Hepatocyte (in vitro differentiated cells): Measurements from ENCODE around the gene CHAMP1. TPM values are rescaled to one million over a fixed set of nuclear protein-coding genes. Genes with fewer than 3 reads are reported as not detected.

Experiments used
- DNase-seq: peaks from one replicate; pipeline ENCODE4 v3.0.0-alpha.2; 2016; ENCODE audit warnings: low spot score
- H2AFZ ChIP-seq: fragments of 200-600 bp; sonication (generic); 2 replicates; pipeline ENCODE4 v1.6.0; 2016; ENCODE audit warnings: antibody characterized with exemption, mild to moderate bottlenecking
- H3K27ac ChIP-seq: fragments of 200-600 bp; sonication (generic); 2 replicates; pipeline ENCODE4 v1.5.1; 2016; ENCODE audit warnings: mild to moderate bottlenecking
- H3K27me3 ChIP-seq: fragments of 200-600 bp; sonication (generic); 2 replicates; pipeline ENCODE4 v1.6.1; 2016
- H3K36me3 ChIP-seq: fragments of 200-600 bp; sonication (generic); replicated peaks from 2 replicates; pipeline ENCODE4 v1.5.1; 2016; ENCODE audit warnings: low read depth; ENCODE audit not compliant: insufficient read depth
- H3K4me1 ChIP-seq: fragments of 200-600 bp; sonication (generic); 2 replicates; pipeline ENCODE4 v1.5.1; 2016; ENCODE audit warnings: mild to moderate bottlenecking, moderate library complexity; ENCODE audit not compliant: insufficient read depth
- H3K4me2 ChIP-seq: fragments of 200-600 bp; sonication (generic); 2 replicates; pipeline ENCODE4 v1.6.0; 2016
- H3K4me3 ChIP-seq: fragments of 200-600 bp; sonication (generic); 2 replicates; pipeline ENCODE4 v1.5.1; 2016; ENCODE audit warnings: mild to moderate bottlenecking
- H3K79me2 ChIP-seq: fragments of 200-600 bp; sonication (generic); 2 replicates; pipeline ENCODE4 v1.6.0; 2017; ENCODE audit warnings: mild to moderate bottlenecking
- H3K9me2 ChIP-seq: fragments of 200-600 bp; sonication (generic); replicated peaks from 2 replicates; pipeline ENCODE4 v1.6.0; 2017; ENCODE audit warnings: mild to moderate bottlenecking; ENCODE audit not compliant: insufficient read depth
- H3K9me3 ChIP-seq: fragments of 200-600 bp; sonication (generic); 2 replicates; pipeline ENCODE4 v1.5.1; 2016; ENCODE audit warnings: low read depth, mild to moderate bottlenecking
- H4K20me1 ChIP-seq: fragments of 200-600 bp; sonication (generic); 2 replicates; pipeline ENCODE4 v1.6.0; 2016; ENCODE audit warnings: mild to moderate bottlenecking; ENCODE audit not compliant: insufficient read depth, poor library complexity, severe bottlenecking
- CTCF ChIP-seq: fragments of 200-600 bp; sonication (generic); IDR thresholded peaks from 2 replicates; pipeline ENCODE4 v1.5.1; 2016; ENCODE audit warnings: antibody characterized with exemption, mild to moderate bottlenecking; ENCODE audit not compliant: poor library complexity
- EZH2 ChIP-seq: fragments of 200-600 bp; sonication (generic); IDR thresholded peaks from 2 replicates; pipeline ENCODE4 v1.6.1; 2016; ENCODE audit warnings: antibody characterized with exemption, mild to moderate bottlenecking, borderline replicate concordance
- EZH2phosphoT487 ChIP-seq: fragments of 200-600 bp; sonication (generic); IDR thresholded peaks from one replicate; pipeline ENCODE4 v1.6.1; 2018; ENCODE audit warnings: antibody characterized with exemption, mild to moderate bottlenecking, low read depth, moderate library complexity; ENCODE audit not compliant: unreplicated experiment, severe bottlenecking
- WGBS: methylation state at CpG from one replicate; pipeline ENCODE4 v1.1.6; 2016; ENCODE audit warnings: low lambda C conversion rate; ENCODE audit errors: missing lambda C conversion rate; 5-methylcytosine and 5-hydroxymethylcytosine counted together
- polyA plus RNA-seq: library from polyadenylated mRNA; unstranded; fragments of >200 nt; fragmentation: Nextera tagmentation; extraction: Ambion mirVana; gene quantifications from 2 replicates; pipeline ENCODE4 v1.2.1, GENCODE V29; 2016
- total RNA-seq: library from RNA; depleted of rRNA; stranded (reverse); fragments of >200 nt; gene quantifications from 2 replicates; pipeline ENCODE4 v1.2.3, GENCODE V29; 2014

CHAMP1 gene
- total and polyA plus RNA-seq, 2 experiments from 2014 or later: 6.6 to 12.8 TPM

- WGBS: 95% methylated on average over 7 of the region's 7 CpGs
- Histone ChIP-seq H3K4me1 (peaks cover 9% of the 10 kb centered on the region), H3K4me2 (no peak overlapping the region), H3K27ac (no peak overlapping the region), H3K9me3 (no peaks in the 10 kb centered on the region), H3K27me3 (no peaks in the 10 kb centered on the region), H3K9me2 (no peaks in the 10 kb centered on the region), H3K4me3 (no peak overlapping the region), H2AFZ (no peak overlapping the region), H3K36me3 (peaks cover 4% of the 10 kb centered on the region), H3K79me2 (no peaks in the 10 kb centered on the region), H4K20me1 (no peaks in the 10 kb centered on the region)
- TF ChIP-seq CTCF: no peak
- no peak for TF ChIP-seq EZH2
- TF ChIP-seq EZH2phosphoT487: no peak
- no peak for DNase-seq
Measured at GRCh38 chr13:114275304-114275703, 39.0 kb upstream of the CHAMP1 start.

GRCh38 chr13:114279146-114279545 lies 35.2 kb upstream of the CHAMP1 start:
- H3K4me1 ChIP-seq: peaks cover 24% of the 10 kb centered on the region
- H3K9me2 ChIP-seq: no peaks in the 10 kb centered on the region
- H3K4me3 ChIP-seq: no peak overlapping the region
- DNase-seq: no peak
- H3K27ac ChIP-seq: peak overlapping the region; percentile 100
- no peak overlapping the region for H2AFZ ChIP-seq
- peaks cover 19% of the 10 kb centered on the region for H3K79me2 ChIP-seq
- no peak for TF ChIP-seq CTCF
- no peak for TF ChIP-seq EZH2
- no peak for TF ChIP-seq EZH2phosphoT487
- no peaks in the 10 kb centered on the region for H3K9me3 ChIP-seq
- H4K20me1 ChIP-seq: no peaks in the 10 kb centered on the region
- H3K4me2 ChIP-seq: no peak overlapping the region
- no peaks in the 10 kb centered on the region for H3K36me3 ChIP-seq
- H3K27me3 ChIP-seq: no peaks in the 10 kb centered on the region
- WGBS: 84% methylated on average over 4 of the region's 4 CpGs

GRCh38 chr13:114279758-114280355 lies 34.4 kb upstream of the CHAMP1 start:
- peaks cover 26% of the 10 kb centered on the region for H3K79me2 ChIP-seq
- TF ChIP-seq EZH2phosphoT487 (no peak), CTCF (no peak), EZH2 (no peak)
- H3K4me3 ChIP-seq: no peak overlapping the region
- H3K36me3 ChIP-seq: no peaks in the 10 kb centered on the region
- H3K9me3 ChIP-seq: no peaks in the 10 kb centered on the region
- H3K9me2 ChIP-seq: no peaks in the 10 kb centered on the region
- no peaks in the 10 kb centered on the region for H3K27me3 ChIP-seq
- no peak for DNase-seq
- no peaks in the 10 kb centered on the region for H4K20me1 ChIP-seq
- peaks cover 24% of the 10 kb centered on the region for H3K4me1 ChIP-seq
- H2AFZ ChIP-seq: no peak overlapping the region
- WGBS: 85% methylated on average over 2 of the region's 2 CpGs
- H3K4me2 ChIP-seq: peak overlapping the region; percentile 88
- H3K27ac ChIP-seq: peak overlapping the region; percentile 100
